Heart left ventricle (tissue), 16 donors: ENCODE measurements around the gene DENND4B. TPM values are rescaled to one million over a fixed set of nuclear protein-coding genes. Genes with fewer than 3 reads are reported as not detected.
A peak's percentile ranks its signal among the peaks of the same experiment; 100 is the strongest.
"Not testable (repeated sequence)": the region's sequence is repeated elsewhere in the genome, so short reads cannot be mapped to it uniquely, and the experiment has no call there.

Source experiments
- ATAC-seq, 4 donors: fragments of 200-7000 bp; cut with Tn5 transposase; one replicate each; pipeline ENCODE4 v1.9.1; 2020 to 2022; ENCODE audit warnings: moderate library complexity in 4 of 4, mild to moderate bottlenecking in 3 of 4, moderate number of reproducible peaks in 1 of 4
- DNase-seq, 5 donors: peaks; one replicate each; pipeline ENCODE4 v3.0.0-alpha.2; 2020
- H3K27ac ChIP-seq, 12 donors: fragments of 200-600 bp; sonication (generic) in 4 of 12; one replicate each; pipeline versions ENCODE4 v1.5.0 to v1.8.0; 2016 to 2022; ENCODE audit warnings: mild to moderate bottlenecking in 2 of 12
- H3K27me3 ChIP-seq, 9 donors: fragments of 200-600 bp; sonication (generic) in 2 of 9; one replicate each; pipeline versions ENCODE4 v1.5.1 to v1.8.0; 2016 to 2022; ENCODE audit warnings: mild to moderate bottlenecking in 3 of 9
- H3K36me3 ChIP-seq, 9 donors: fragments of 200-600 bp; sonication (generic) in 2 of 9; one replicate each; pipeline versions ENCODE4 v1.5.0 to v1.8.0; 2018 to 2022; ENCODE audit warnings: mild to moderate bottlenecking in 2 of 9
- H3K4me1 ChIP-seq, 12 donors: fragments of 200-600 bp; sonication (generic) in 4 of 12; one replicate each; pipeline versions ENCODE4 v1.5.0 to v1.8.0; 2016 to 2022; ENCODE audit warnings: mild to moderate bottlenecking in 3 of 12
- H3K4me3 ChIP-seq, 12 donors: fragments of 200-600 bp; sonication (generic) in 4 of 12; one replicate each; pipeline versions ENCODE4 v1.5.0 to v1.8.0; 2017 to 2022; ENCODE audit warnings: mild to moderate bottlenecking in 9 of 12, moderate library complexity in 4 of 12
- H3K9me3 ChIP-seq, 12 donors: fragments of 200-600 bp; sonication (generic) in 4 of 12; one replicate each; pipeline versions ENCODE4 v1.5.0 to v1.8.0; 2016 to 2022; ENCODE audit warnings: mild to moderate bottlenecking in 1 of 12
- CTCF ChIP-seq, 12 donors: fragments of 200-600 bp; sonication (generic) in 4 of 12; IDR thresholded peaks; one replicate each; pipeline versions ENCODE4 v1.5.0 to v1.8.0; 2018 to 2022; ENCODE audit warnings: antibody characterized with exemption in 12 of 12, mild to moderate bottlenecking in 5 of 12
- POLR2A ChIP-seq, 2 donors: fragments of 450-650 bp; IDR thresholded peaks; one replicate each; pipeline ENCODE4 v1.6.1; 2017; ENCODE audit warnings: antibody characterized with exemption in 2 of 2, mild to moderate bottlenecking in 2 of 2, moderate library complexity in 2 of 2
- WGBS, 4 donors: extraction: QIAGEN DNeasy Blood & Tissue Kit in 2 of 4; methylation state at CpG; one replicate each; pipeline versions ENCODE4 v1.1.5 to v1.1.7; 2013 to 2018; 5-methylcytosine and 5-hydroxymethylcytosine counted together
- intact Hi-C, 10 donors: fragments of 100-400 bp; cut with DNase I; formaldehyde crosslinking; loops; one replicate each; pipeline versions ENCODE4 v1.11.1 to v1.14.2; 2022
- polyA plus RNA-seq, 2 donors: library from polyadenylated mRNA; stranded (reverse); fragments of 200-250 nt; gene quantifications; one replicate each; pipeline ENCODE4 v1.2.3, GENCODE V29; 2013
- total RNA-seq, 9 donors: library from RNA; depleted of rRNA in 2 of 9; stranded (reverse); fragments of >200 nt in 2 of 9; fragmentation: NEBNext Ultra II Directional in 3 of 9; extraction: Animal tissue kit (Norgen Biotek cat#: 25700) in 3 of 9; gene quantifications; one replicate each; pipeline versions ENCODE4 v1.1.0 to v1.2.4, GENCODE V29; 2016 to 2023
- donor health status: ischemic (EF 13 %, LVEDD 7.1; RV severe dilation, severe dysfunction).
- donor health status: healthy with polysubstance abuse.
- donor health status: DM: no; HTN: yes; CAD: no.
- donor health status: DM: no; HTN: no; CAD: no.
- donor health status: ischemic (EF 25% LVEDD 6.9; RV normal size, moderate dysfunction).
- donor health status: ischemic (EF 25% LVEDD 5.7; RV mildly dilated, moderate dysfunction).
- donor health status: healthy.
- donor health status: DM: yes; HTN: yes; CAD: no.
- donor health status: ischemic (EF 35%, LVEDD 5.7; RV mildly dilated, moderate dysfunction).
- donor health status: nonischemic (EF 11% LVEDD 7.7; RV severe dilation, severe dysfunction).
- donor health status: DM: yes; HTN: yes; CAD: no.
- donor health status: PGD.
- donor health status: ischemic (EF 29% LVEDD 5.4; RV normal size, mild dysfunction).
- donor health status: nonischemic (EF 23%, LVEDD 6.1; RV moderate dilation, normal function).

The DENND4B gene
- total and polyA plus RNA-seq, 11 donors: 30.5 to 60.7 (median 40.8) TPM

- H3K9me3 ChIP-seq: no peaks in the 10 kb centered on the region
- H3K27ac ChIP-seq: no peak overlapping the region
- peaks cover 0 to 24% (median 10%) of the 10 kb centered on the region in 9 donors for H3K36me3 ChIP-seq
- TF ChIP-seq POLR2A (IDR thresholded peaks at IDR 0.05): no peak
- no peak for TF ChIP-seq CTCF (IDR thresholded peaks at IDR 0.05)
- ATAC-seq (no peak), DNase-seq (no peak)
- H3K4me1 ChIP-seq: peaks cover 0 to 21% (median 2%) of the 10 kb centered on the region in 12 donors
- H3K4me3 ChIP-seq: no peak overlapping the region
- H3K27me3 ChIP-seq: no peaks in the 10 kb centered on the region
- WGBS, 4 donors: 91 to 98% (median 97%) methylated on average over 1 of the region's 1 CpG
- intact Hi-C loops: loop anchor here in 1 of 10 donors (10.0 kb wide), 1 partner anchor 72 kb away; no protein-coding TSS in a partner anchor
Measured at GRCh38 chr1:153906396-153906795, 40.1 kb downstream of the DENND4B start.

- intact Hi-C loops: loop anchor here in 1 of 10 donors (10.0 kb wide), 1 partner anchor 71 kb away; no protein-coding TSS in a partner anchor
- H3K4me1 ChIP-seq: peaks cover 0 to 25% (median 3%) of the 10 kb centered on the region in 12 donors
- H3K4me3 ChIP-seq, DNase-seq, H3K27me3 ChIP-seq, H3K27ac ChIP-seq, H3K9me3 ChIP-seq: not testable (repeated sequence)
- H3K36me3 ChIP-seq: peaks cover 0 to 24% (median 10%) of the 10 kb centered on the region in 9 donors
- peak in 1 of 4 donors; percentile 23 for ATAC-seq
- 91 to 96% (median 94%) methylated on average over 8 of the region's 8 CpGs for WGBS, 4 donors
Measured at GRCh38 chr1:153905908-153906307, 40.6 kb downstream of the DENND4B start.

- TF ChIP-seq POLR2A (IDR thresholded peaks at IDR 0.05) (no peak), CTCF (IDR thresholded peaks at IDR 0.05) (no peak)
- Histone ChIP-seq H3K36me3 (peaks cover 0 to 36% (median 24%) of the 10 kb centered on the region in 9 donors), H3K9me3 (no peaks in the 10 kb centered on the region), H3K4me1 (peaks cover 0 to 25% (median 5%) of the 10 kb centered on the region in 12 donors), H3K27me3 (no peaks in the 10 kb centered on the region), H3K27ac (no peak overlapping the region), H3K4me3 (no peak overlapping the region)
- no peak for ATAC-seq
- no peak for DNase-seq
- intact Hi-C loops: loop anchor here in 1 of 10 donors (10.0 kb wide), 1 partner anchor 69 kb away; no protein-coding TSS in a partner anchor
- 80 to 90% (median 89%) methylated on average over 14 of the region's 14 CpGs for WGBS, 4 donors
Measured at GRCh38 chr1:153903841-153904455, 42.6 kb downstream of the DENND4B start.

- Histone ChIP-seq H3K27ac (no peak overlapping the region), H3K4me1 (peaks cover 0 to 28% (median 10%) of the 10 kb centered on the region in 12 donors), H3K36me3 (peaks cover 0 to 53% (median 28%) of the 10 kb centered on the region in 9 donors), H3K9me3 (no peaks in the 10 kb centered on the region), H3K27me3 (no peaks in the 10 kb centered on the region), H3K4me3 (no peak overlapping the region)
- no peak for TF ChIP-seq CTCF (IDR thresholded peaks at IDR 0.05)
- WGBS, 4 donors: 90 to 99% (median 96%) methylated on average over 6 of the region's 6 CpGs
- intact Hi-C loops: no loop called here
- no peak for ATAC-seq
- DNase-seq: no peak
Measured at GRCh38 chr1:153899509-153899908, 47.0 kb downstream of the DENND4B start.

- Histone ChIP-seq H3K4me1 (peaks cover 0 to 13% (median 5%) of the 10 kb centered on the region in 12 donors), H3K36me3 (peaks cover 0 to 72% (median 44%) of the 10 kb centered on the region in 9 donors)
- intact Hi-C loops, ATAC-seq, H3K27ac ChIP-seq, H3K4me3 ChIP-seq, H3K27me3 ChIP-seq, DNase-seq, H3K9me3 ChIP-seq: not testable (repeated sequence)
- WGBS, 4 donors: 58 to 88% (median 67%) methylated on average over 1 of the region's 1 CpG
Measured at GRCh38 chr1:153895866-153896265, 50.7 kb downstream of the DENND4B start.

- intact Hi-C loops, H3K4me3 ChIP-seq, H3K27ac ChIP-seq, ATAC-seq, H3K9me3 ChIP-seq, DNase-seq, H3K27me3 ChIP-seq: not testable (repeated sequence)
- WGBS, 4 donors: 97 to 98% (median 98%) methylated on average over 7 of the region's 7 CpGs
- H3K36me3 ChIP-seq: peaks cover 0 to 46% (median 20%) of the 10 kb centered on the region in 9 donors
- H3K4me1 ChIP-seq: peaks cover 0 to 33% (median 15%) of the 10 kb centered on the region in 12 donors
Measured at GRCh38 chr1:153891042-153891441, 55.5 kb downstream of the DENND4B start.
